ENCODE data around the gene ATP8B3.
"Not testable (repeated sequence)": the region's sequence is repeated elsewhere in the genome, so short reads cannot be mapped to it uniquely, and the experiment has no call there.

The ATP8B3 gene

GRCh38 chr19:1765904-1766799 is 45.9 kb downstream of the ATP8B3 start:
- no peak for DNase-seq

DNA sequence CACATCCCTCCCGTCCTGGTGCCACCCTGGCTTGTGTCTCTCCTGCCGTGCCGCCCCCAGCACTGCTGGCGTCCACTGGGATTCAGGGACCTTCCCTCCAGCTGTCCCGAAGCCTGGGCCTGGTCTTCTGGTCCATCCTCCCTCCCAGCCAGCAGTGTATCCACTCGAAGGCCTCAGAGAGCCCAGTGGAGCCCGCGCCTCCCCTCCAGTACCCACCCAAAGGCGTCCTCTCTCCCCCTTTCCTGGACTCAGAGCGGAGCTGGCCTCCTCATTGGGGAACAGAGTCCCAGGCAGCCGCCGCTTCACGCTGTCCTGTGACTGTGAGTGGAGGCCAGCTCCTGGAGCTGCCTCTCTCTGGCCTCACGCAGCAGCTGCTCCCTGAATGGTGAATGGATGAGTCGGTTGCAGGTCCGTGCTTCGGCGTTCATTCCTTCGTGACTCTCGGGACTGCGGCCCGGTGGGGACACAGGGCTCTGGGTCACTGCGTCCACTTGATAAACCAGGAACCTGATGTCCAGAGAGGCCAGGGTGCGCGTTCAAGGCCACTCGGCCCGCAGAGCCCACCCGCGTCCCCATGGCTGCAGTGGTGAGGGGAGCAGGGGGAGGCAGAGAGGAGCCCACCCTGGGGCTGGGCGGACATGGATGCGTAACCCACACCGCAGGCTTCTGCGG is 46.7 kb downstream of the ATP8B3 start:
- no peak for DNase-seq

GRCh38 chr19:1764729-1765128 is 47.3 kb downstream of the ATP8B3 start:
- no peak for DNase-seq

- DNase-seq, result no peak
These were observed 48.1 kb downstream of the ATP8B3 start for GRCh38 chr19:1763648-1764639.

- no peak for DNase-seq
These were observed 49.6 kb downstream of the ATP8B3 start for GRCh38 chr19:1762243-1763117.

DNA sequence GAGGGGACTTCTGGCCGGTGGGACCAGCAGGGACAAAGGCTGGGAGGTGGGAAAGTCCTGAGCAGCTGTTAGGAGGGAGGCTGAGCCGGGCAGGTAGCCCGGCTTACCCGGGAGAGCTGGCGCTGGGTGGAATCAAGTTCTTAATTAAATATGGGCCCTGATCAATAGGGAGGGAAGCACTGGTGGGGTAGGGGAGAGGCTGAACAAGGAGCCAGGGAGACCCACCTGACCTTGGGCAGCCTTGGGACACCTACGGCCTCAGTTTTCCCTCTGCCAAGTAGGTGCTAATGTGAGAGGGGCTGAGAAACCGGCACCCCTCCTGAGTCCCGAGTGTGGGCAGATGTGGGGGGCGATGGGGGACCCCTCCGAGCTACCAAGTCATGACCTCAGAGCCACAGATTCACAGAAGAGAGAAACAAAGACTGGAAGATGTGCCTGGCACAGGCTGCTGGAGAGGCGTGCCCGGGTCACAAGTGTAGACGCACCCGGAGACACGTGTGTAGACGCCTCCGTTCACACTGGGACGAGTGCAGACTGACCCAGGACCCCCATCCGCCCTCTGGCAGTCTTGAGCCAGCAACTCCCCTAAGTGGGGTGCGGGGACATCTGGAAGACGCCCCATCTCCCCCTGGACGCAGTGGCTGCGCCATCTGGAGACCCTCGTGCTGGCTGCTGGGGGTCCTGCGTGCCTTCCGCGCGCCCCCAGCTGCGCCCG is 50.4 kb downstream of the ATP8B3 start:
- no peak for DNase-seq

DNA sequence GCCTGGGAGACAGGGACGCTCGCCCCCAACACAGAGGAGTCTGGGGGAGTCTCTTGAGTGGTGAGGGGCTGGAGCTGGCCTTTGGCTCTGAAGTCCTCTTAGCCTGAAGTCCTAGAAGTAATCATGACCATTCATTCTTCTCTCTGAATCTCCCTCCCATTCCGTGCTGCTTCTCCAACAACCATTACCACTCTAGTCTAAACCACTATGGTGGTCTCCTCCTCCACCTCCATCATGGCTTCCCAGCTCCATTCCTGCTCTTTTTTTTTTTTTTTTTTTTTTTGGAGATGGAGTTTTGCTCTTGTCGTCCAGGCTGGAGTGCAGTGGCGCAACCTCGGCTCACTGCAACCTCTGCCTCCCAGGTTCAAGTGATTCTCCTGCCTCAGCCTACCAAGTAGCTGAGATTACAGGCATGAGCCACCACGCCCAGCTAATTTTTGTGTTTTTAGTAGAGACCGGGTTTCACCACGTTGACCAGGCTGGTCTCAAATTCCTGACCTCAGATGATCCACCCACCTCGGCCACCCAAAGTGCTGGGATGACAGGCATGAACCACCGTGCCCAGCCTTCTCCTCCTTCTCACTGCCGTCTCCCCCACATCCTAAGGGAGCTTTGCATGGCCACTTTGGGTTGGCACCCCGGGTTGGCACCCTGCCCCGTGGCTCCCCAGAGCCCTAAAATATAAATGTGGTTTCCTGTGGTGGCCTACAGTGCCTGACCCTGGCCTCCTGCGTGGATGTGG is 51.1 kb downstream of the ATP8B3 start:
- not testable (repeated sequence) for DNase-seq

GRCh38 chr19:1760020-1760419 is 52.1 kb downstream of the ATP8B3 start:
- DNase-seq, result no peak

DNA sequence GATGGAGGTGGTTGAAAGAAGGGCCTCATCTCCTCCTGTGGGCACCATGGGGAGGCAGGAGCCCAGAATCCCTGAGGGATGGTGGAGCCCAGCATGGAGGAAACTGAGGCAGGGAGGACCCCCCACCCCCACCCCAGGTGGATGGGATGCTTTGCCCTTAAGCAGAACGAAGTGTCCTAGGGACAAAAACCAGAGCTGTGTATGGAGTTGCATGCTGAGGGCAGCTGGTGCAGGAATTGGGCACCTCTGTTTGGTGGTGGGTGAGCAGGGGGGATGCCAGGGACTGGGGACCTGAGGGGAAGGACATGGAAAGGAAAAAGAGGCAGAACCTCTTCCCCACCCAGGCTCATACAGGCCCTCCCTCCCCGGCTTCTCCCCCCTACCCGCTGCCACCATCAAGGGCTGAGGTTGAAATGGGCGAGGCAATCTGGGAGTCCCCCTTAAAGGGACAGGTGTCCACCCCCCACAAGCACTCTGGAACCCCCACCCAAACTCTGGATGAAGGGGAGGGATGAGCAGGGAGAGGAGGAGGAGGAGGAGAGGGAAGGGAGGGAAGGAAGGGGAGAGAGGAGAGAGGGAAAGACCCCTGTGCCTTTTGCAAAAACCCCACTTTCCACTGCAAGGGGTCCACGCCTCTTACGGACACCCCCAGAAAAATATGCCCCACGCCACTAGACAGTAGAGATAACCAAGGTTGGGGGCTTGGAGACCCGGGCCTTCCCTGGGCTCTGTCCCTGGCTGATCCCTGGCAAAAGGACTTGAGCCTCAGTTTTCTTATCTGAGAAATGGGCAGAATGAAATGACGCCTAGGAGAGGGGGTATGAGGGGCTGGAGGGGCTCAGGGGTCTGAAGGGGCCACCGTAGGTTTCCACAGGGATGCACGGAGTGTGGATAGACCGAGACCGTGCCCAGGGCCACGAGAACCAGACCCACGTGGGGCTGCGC is 52.8 kb downstream of the ATP8B3 start:
- no peak for DNase-seq

- no peak for DNase-seq
These were observed 53.9 kb downstream of the ATP8B3 start for GRCh38 chr19:1758231-1758577.

- no peak for DNase-seq
These were observed 54.4 kb downstream of the ATP8B3 start for GRCh38 chr19:1757468-1758230.

DNA sequence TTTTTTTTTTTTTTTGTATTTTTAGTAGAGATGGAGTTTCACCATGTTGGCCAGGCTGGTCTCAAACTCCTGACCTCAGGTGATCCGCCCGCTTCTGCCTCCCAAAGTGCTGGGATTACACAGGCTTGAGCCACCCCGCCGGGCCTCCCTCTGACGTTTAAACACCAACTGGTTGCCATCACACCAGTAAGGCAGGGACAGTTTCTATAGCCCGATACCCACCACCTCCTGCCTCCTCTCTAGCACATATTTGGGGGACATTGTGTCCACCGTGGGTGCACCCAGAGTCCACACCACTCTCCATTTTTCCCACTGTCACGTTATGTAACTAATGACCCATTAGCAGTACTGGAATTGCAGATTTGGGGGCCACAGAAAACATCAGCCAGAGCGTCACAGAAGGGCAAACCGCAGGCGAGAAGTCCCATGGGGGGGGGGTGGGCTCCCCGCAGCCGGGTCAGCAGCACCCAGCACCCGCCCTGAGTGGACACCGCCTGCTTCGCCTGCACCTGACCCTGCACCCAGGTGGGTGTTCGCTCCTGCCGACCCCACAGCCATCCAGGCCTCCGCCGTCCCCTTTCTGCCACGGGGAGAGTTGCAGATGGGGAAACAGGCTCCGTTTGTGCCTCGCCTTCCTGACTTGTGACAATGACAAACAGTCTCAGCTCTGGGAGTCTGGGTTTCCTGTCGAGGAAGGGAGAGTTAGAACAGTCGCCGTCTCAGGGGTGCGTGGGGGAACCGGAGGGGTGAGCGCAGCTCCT is 55.2 kb downstream of the ATP8B3 start:
- no peak for DNase-seq

GRCh38 chr19:1756264-1756663 is 55.8 kb downstream of the ATP8B3 start:
- no peak for DNase-seq

DNA sequence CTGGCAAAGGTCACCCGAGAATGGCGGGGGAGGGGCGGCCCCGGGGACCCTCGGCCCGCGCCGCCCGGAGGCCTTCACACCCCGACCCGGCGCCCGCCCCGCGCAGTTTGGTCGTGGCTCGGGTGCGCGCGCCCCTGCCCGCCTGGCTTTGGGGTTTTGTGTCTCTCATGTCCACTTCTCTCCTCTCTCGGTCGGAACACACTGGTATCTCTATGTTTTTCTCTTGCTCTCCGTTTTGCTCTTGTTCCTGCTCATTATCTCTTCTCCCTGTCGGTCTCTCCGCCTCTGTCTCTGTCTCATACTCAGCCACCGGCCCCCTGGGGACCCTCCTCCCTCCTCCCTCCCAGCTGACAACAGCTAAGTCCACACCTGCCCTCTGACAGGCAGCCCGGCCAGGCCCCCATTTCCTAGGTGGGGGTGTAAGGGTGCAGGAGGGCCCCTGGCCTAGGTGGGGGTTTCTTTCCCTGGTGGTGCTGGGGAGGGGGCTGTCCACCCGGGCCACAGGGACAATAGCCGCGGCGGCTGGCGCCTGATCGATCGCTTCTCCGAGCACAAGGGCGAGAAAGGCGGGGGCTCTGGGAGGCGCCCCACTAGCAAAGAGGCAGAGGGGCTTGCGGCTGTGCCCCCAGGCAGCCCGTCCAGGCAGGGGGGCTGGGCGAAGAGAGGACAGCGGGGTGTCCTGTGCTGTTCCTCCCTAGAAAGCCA is 56.5 kb downstream of the ATP8B3 start:
- DNase-seq, result no peak

DNA sequence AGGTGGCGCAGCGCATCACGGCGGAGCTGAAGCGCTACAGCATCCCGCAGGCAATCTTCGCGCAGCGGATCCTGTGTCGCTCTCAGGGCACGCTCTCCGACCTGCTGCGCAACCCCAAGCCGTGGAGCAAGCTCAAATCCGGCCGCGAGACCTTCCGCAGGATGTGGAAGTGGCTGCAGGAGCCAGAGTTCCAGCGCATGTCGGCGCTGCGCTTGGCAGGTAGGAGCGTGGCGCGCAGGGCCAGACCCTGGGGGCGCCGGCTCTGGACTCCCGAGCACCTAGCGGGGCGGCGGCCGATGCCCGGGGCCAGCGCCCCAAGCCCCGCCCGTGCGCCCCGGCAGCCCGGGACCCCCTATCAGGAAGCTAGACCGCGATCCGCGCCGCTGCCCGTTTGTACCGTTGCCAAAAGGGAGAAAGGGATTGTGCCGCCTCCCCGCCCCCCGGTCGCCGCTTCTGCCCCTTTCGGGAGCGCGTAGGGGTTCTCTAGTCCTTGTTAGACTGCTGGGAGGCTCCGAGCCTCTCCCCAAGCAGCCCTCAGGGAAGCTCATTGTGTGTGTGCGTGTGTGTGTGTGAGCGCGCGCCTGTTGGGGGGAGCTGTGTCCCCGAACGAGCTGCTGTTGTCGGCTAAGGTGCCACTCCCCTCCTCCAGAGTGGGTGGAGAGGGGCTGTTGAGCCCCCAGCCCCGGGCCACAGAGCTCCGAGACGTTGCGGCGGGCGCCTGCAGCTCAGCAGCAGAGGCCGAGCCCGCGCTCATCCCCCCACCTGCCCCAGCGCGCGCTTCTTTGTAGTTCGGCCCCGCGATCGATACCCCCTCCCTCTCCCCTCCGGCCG is 57.2 kb downstream of the ATP8B3 start:
- no peak for DNase-seq

- DNase-seq, result no peak
These were observed 57.9 kb downstream of the ATP8B3 start for GRCh38 chr19:1754018-1754635.

Measured in activated effector memory CD4-positive, alpha-beta T cell treated with anti-CD3 and anti-CD28 coated beads, Interleukin-2, amount 50 U/mL, for 16 hours (primary cell).